Measurements from ENCODE around the gene SUPT20HL1. TPM values are rescaled to one million over a fixed set of nuclear protein-coding genes. Genes with fewer than 3 reads are reported as not detected.
"Not testable (repeated sequence)": the region's sequence is repeated elsewhere in the genome, so short reads cannot be mapped to it uniquely, and the experiment has no call there.

Gene SUPT20HL1
- total and polyA plus RNA-seq, 8 donors: not detected

DNA sequence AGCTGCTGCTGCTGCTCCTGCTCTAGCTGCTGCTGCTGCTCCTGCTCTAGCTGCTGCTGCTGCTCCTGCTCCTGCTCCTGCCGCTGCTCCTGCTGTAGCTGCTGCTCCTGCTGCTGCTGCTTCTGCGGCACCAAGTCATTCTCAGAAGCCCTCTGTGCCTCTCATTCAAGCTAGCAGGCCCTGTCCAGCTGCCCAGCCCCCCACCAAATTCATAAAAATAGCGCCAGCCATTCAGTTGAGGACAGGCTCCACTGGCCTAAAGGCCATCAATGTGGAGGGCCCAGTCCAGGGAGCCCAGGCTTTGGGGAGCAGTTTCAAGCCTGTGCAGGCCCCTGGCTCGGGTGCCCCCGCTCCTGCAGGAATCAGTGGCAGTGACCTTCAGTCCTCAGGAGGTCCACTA, 3.9 kb downstream of the SUPT20HL1 start:
- H3K27me3 ChIP-seq: peaks cover 0 to 3% (median 0%) of the 10 kb centered on the region in 3 donors
- intact Hi-C loops (cut with DNase I; ENCODE audit: low total_unique reads): no loop called here
- peaks cover 0 to under 1% (median 0%) of the 10 kb centered on the region in 4 donors for H3K9me3 ChIP-seq
- no peaks in the 10 kb centered on the region for H3K4me1 ChIP-seq
- no peak for DNase-seq
- TF ChIP-seq POLR2AphosphoS5 (IDR thresholded peaks at IDR 0.05) (no peak), POLR2A (IDR thresholded peaks at IDR 0.05) (no peak), CTCF (IDR thresholded peaks at IDR 0.05) (no peak), EP300 (IDR thresholded peaks at IDR 0.05) (no peak)
- no peak overlapping the region for H3K4me3 ChIP-seq
- 73 to 86% (median 78%) methylated on average over 3 to 5 of the region's 5 CpGs for WGBS, 5 donors
- H3K36me3 ChIP-seq: no peaks in the 10 kb centered on the region
- no peak overlapping the region for H3K27ac ChIP-seq

DNA sequence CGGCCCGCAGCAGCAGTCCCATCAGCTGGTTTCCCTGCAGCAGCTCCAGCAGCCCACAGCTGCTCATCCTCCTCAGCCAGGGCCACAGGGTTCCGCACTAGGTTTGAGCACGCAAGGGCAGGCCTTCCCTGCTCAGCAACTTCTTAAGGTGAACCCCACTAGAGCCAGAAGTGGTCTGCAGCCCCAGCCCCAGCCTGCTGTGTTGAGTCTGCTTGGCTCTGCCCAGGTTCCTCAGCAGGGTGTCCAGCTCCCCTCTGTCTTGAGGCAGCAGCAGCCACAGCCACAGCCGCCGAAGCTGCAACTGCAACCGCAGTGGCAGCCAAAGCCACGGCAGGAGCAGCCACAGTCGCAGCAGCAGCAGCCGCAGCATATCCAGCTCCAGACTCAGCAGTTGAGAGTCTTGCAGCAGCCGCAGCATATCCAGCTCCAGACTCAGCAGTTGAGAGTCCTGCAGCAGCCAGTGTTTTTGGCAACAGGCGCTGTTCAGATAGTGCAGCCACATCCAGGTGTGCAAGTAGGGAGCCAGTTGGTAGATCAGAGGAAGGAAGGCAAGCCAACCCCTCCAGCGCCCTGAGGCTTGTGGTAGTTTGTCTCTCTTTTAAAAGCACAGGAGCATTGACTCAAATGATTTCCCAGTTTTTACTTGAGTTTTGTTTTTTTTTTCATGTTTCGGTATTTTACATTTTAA, 4.6 kb downstream of the SUPT20HL1 start:
- Histone ChIP-seq H3K9me3 (no peaks in the 10 kb centered on the region), H3K27ac (no peak overlapping the region), H3K27me3 (peaks cover 0 to 3% (median 0%) of the 10 kb centered on the region in 3 donors), H3K36me3 (no peaks in the 10 kb centered on the region), H3K4me3 (no peak overlapping the region), H3K4me1 (no peaks in the 10 kb centered on the region)
- intact Hi-C loops (cut with DNase I; ENCODE audit: low total_unique reads): no loop called here
- no peak for DNase-seq
- TF ChIP-seq EP300 (IDR thresholded peaks at IDR 0.05): no peak
- no peak for TF ChIP-seq POLR2AphosphoS5 (IDR thresholded peaks at IDR 0.05)
- TF ChIP-seq POLR2A (IDR thresholded peaks at IDR 0.05): no peak
- TF ChIP-seq CTCF (IDR thresholded peaks at IDR 0.05): no peak
- WGBS, 5 donors: 70 to 86% (median 81%) methylated on average over 7 to 14 of the region's 14 CpGs

- intact Hi-C loops (cut with DNase I; ENCODE audit: low total_unique reads); H3K27ac ChIP-seq; H3K36me3 ChIP-seq; H3K4me3 ChIP-seq; H3K9me3 ChIP-seq; DNase-seq; H3K4me1 ChIP-seq: not testable (repeated sequence)
- 52 to 76% (median 67%) methylated on average over 3 to 4 of the region's 4 CpGs for WGBS, 5 donors
- peaks cover 0 to 11% (median 0%) of the 10 kb centered on the region in 3 donors for H3K27me3 ChIP-seq
Observed at GRCh38 chrX:24366762-24367400, 6.4 kb downstream of the SUPT20HL1 start.

DNA sequence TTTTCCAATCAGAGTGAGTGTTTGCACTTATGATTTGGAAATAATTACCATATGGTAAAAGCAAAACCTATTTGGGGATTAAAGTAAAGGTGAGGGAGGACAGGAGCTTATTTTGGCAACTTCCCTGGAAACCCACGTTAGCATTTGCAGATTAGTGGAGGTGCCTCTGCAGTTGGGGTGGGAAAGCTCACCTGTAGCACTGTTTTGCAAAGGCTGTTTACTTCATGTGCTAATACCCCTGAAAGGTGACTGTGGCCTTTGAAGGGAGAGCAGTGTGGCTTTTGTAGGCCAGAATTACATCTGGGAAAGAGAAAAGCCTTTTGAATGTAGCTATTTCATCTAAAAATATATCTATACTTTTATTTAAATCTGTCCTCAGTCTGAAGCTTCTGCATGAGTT, 9.4 kb downstream of the SUPT20HL1 start:
- peaks cover 0 to 14% (median 0%) of the 10 kb centered on the region in 3 donors for H3K27me3 ChIP-seq
- no peak overlapping the region for H3K27ac ChIP-seq
- intact Hi-C loops (cut with DNase I; ENCODE audit: low total_unique reads): no loop called here
- H3K36me3 ChIP-seq: no peaks in the 10 kb centered on the region
- no peak for TF ChIP-seq POLR2A (IDR thresholded peaks at IDR 0.05)
- TF ChIP-seq CTCF (IDR thresholded peaks at IDR 0.05): no peak
- no peak for TF ChIP-seq EP300 (IDR thresholded peaks at IDR 0.05)
- no peak for TF ChIP-seq POLR2AphosphoS5 (IDR thresholded peaks at IDR 0.05)
- no peaks in the 10 kb centered on the region for H3K9me3 ChIP-seq
- 21 to 55% (median 29%) methylated on average over 1 of the region's 1 CpG for WGBS, 5 donors
- no peak for DNase-seq
- no peak overlapping the region for H3K4me3 ChIP-seq
- peaks cover 0 to 10% (median 6%) of the 10 kb centered on the region in 4 donors for H3K4me1 ChIP-seq
